Measurements from ENCODE around the gene HLTF. TPM values are rescaled to one million over a fixed set of nuclear protein-coding genes. Genes with fewer than 3 reads are reported as not detected.

Gene HLTF
- total RNA-seq, 2 experiments from 2014 or later, result 19.8 to 20.8 TPM

GRCh38 chr3:149016669-149017541 is 69.4 kb downstream of the HLTF start:
- no peak for DNase-seq
- Mint-ChIP-seq H3K27ac (no peak overlapping the region), H3K27me3 (no peaks in the 10 kb centered on the region), H3K4me1 (peaks cover 6% of the 10 kb centered on the region), H3K36me3 (peaks cover 18% of the 10 kb centered on the region), H3K4me3 (no peak overlapping the region), H3K9me3 (no peaks in the 10 kb centered on the region)

- no peak overlapping the region for H3K27ac Mint-ChIP-seq
- DNase-seq, result no peak
- peaks cover 18% of the 10 kb centered on the region for H3K36me3 Mint-ChIP-seq
- H3K4me1 Mint-ChIP-seq, result peaks cover 6% of the 10 kb centered on the region
- H3K9me3 Mint-ChIP-seq, result no peaks in the 10 kb centered on the region
- H3K4me3 Mint-ChIP-seq, result no peak overlapping the region
- no peaks in the 10 kb centered on the region for H3K27me3 Mint-ChIP-seq
These were observed 70.1 kb downstream of the HLTF start for GRCh38 chr3:149016242-149016641.

- DNase-seq, result no peak
- Mint-ChIP-seq H3K4me3 (no peak overlapping the region), H3K36me3 (peaks cover 24% of the 10 kb centered on the region), H3K27me3 (no peaks in the 10 kb centered on the region), H3K4me1 (peaks cover 2% of the 10 kb centered on the region), H3K9me3 (no peaks in the 10 kb centered on the region), H3K27ac (no peak overlapping the region)
These were observed 70.9 kb downstream of the HLTF start for GRCh38 chr3:149015393-149015792.

- H3K4me1 Mint-ChIP-seq, result peaks cover 10% of the 10 kb centered on the region
- H3K9me3 Mint-ChIP-seq, result no peaks in the 10 kb centered on the region
- no peak for DNase-seq
- H3K36me3 Mint-ChIP-seq, result peaks cover 31% of the 10 kb centered on the region
- H3K27me3 Mint-ChIP-seq, result no peaks in the 10 kb centered on the region
- H3K27ac Mint-ChIP-seq, result no peak overlapping the region
- no peak overlapping the region for H3K4me3 Mint-ChIP-seq
These were observed 72.6 kb downstream of the HLTF start for GRCh38 chr3:149013726-149014125.

GRCh38 chr3:149011676-149012075 is 74.7 kb downstream of the HLTF start:
- Mint-ChIP-seq H3K4me3 (no peak overlapping the region), H3K36me3 (peaks cover 40% of the 10 kb centered on the region), H3K27ac (no peak overlapping the region), H3K27me3 (no peaks in the 10 kb centered on the region), H3K4me1 (peaks cover 10% of the 10 kb centered on the region), H3K9me3 (no peaks in the 10 kb centered on the region)
- DNase-seq, result no peak

GRCh38 chr3:149010966-149011365 is 75.4 kb downstream of the HLTF start:
- Mint-ChIP-seq H3K27ac (no peak overlapping the region), H3K4me1 (peaks cover 7% of the 10 kb centered on the region), H3K27me3 (no peaks in the 10 kb centered on the region), H3K9me3 (no peaks in the 10 kb centered on the region), H3K36me3 (peaks cover 40% of the 10 kb centered on the region), H3K4me3 (no peak overlapping the region)
- no peak for DNase-seq

- no peak overlapping the region for H3K27ac Mint-ChIP-seq
- H3K4me3 Mint-ChIP-seq, result no peak overlapping the region
- peaks cover 37% of the 10 kb centered on the region for H3K36me3 Mint-ChIP-seq
- no peak for DNase-seq
- H3K4me1 Mint-ChIP-seq, result peaks cover 7% of the 10 kb centered on the region
- no peaks in the 10 kb centered on the region for H3K9me3 Mint-ChIP-seq
- H3K27me3 Mint-ChIP-seq, result no peaks in the 10 kb centered on the region
These were observed 75.8 kb downstream of the HLTF start for GRCh38 chr3:149010504-149010951.

GRCh38 chr3:149009732-149010131 is 76.6 kb downstream of the HLTF start:
- no peak overlapping the region for H3K4me3 Mint-ChIP-seq
- peak; percentile 12 for DNase-seq
- no peaks in the 10 kb centered on the region for H3K27me3 Mint-ChIP-seq
- H3K9me3 Mint-ChIP-seq, result no peaks in the 10 kb centered on the region
- peaks cover 33% of the 10 kb centered on the region for H3K36me3 Mint-ChIP-seq
- H3K4me1 Mint-ChIP-seq, result peaks cover 7% of the 10 kb centered on the region
- no peak overlapping the region for H3K27ac Mint-ChIP-seq

- Mint-ChIP-seq H3K36me3 (peaks cover 30% of the 10 kb centered on the region), H3K27me3 (no peaks in the 10 kb centered on the region), H3K9me3 (no peaks in the 10 kb centered on the region), H3K4me1 (peaks cover 12% of the 10 kb centered on the region), H3K4me3 (no peak overlapping the region), H3K27ac (no peak overlapping the region)
- no peak for DNase-seq
These were observed 78.6 kb downstream of the HLTF start for GRCh38 chr3:149007567-149008257.

GRCh38 chr3:149005416-149005815 is 80.9 kb downstream of the HLTF start:
- Mint-ChIP-seq H3K9me3 (no peaks in the 10 kb centered on the region), H3K27me3 (no peaks in the 10 kb centered on the region), H3K4me3 (no peak overlapping the region), H3K4me1 (peaks cover 12% of the 10 kb centered on the region), H3K27ac (no peak overlapping the region), H3K36me3 (peaks cover 23% of the 10 kb centered on the region)
- DNase-seq, result no peak

GRCh38 chr3:149004622-149005021 is 81.7 kb downstream of the HLTF start:
- Mint-ChIP-seq H3K9me3 (no peaks in the 10 kb centered on the region), H3K27ac (no peak overlapping the region), H3K36me3 (peaks cover 24% of the 10 kb centered on the region), H3K4me3 (no peak overlapping the region), H3K4me1 (peaks cover 11% of the 10 kb centered on the region), H3K27me3 (no peaks in the 10 kb centered on the region)
- no peak for DNase-seq

GRCh38 chr3:149003653-149004305 is 82.6 kb downstream of the HLTF start:
- Mint-ChIP-seq H3K4me1 (peaks cover 15% of the 10 kb centered on the region), H3K36me3 (peaks cover 22% of the 10 kb centered on the region), H3K27me3 (no peaks in the 10 kb centered on the region), H3K27ac (no peak overlapping the region), H3K4me3 (no peak overlapping the region), H3K9me3 (no peaks in the 10 kb centered on the region)
- DNase-seq, result no peak

- Mint-ChIP-seq H3K4me1 (peaks cover 23% of the 10 kb centered on the region), H3K27ac (no peak overlapping the region), H3K4me3 (no peak overlapping the region), H3K27me3 (no peaks in the 10 kb centered on the region), H3K36me3 (peaks cover 16% of the 10 kb centered on the region), H3K9me3 (no peaks in the 10 kb centered on the region)
- DNase-seq, result no peak
These were observed 84.6 kb downstream of the HLTF start for GRCh38 chr3:149001727-149002126.

GRCh38 chr3:149000206-149000745 is 86.1 kb downstream of the HLTF start:
- no peak for DNase-seq
- no peak overlapping the region for H3K4me3 Mint-ChIP-seq
- no peaks in the 10 kb centered on the region for H3K27me3 Mint-ChIP-seq
- peaks cover 23% of the 10 kb centered on the region for H3K36me3 Mint-ChIP-seq
- no peak overlapping the region for H3K27ac Mint-ChIP-seq
- H3K4me1 Mint-ChIP-seq, result peaks cover 27% of the 10 kb centered on the region
- H3K9me3 Mint-ChIP-seq, result no peaks in the 10 kb centered on the region

- Mint-ChIP-seq H3K27me3 (no peaks in the 10 kb centered on the region), H3K4me1 (peaks cover 27% of the 10 kb centered on the region), H3K36me3 (peaks cover 23% of the 10 kb centered on the region), H3K4me3 (no peak overlapping the region), H3K9me3 (no peaks in the 10 kb centered on the region), H3K27ac (no peak overlapping the region)
- DNase-seq, result no peak
These were observed 86.5 kb downstream of the HLTF start for GRCh38 chr3:148999806-149000205.

Data from activated naive CD8-positive, alpha-beta T cell treated with anti-CD3 and anti-CD28 coated beads for 36 hours (primary cell).